Kidney (tissue), 14 donors: ENCODE data around the gene TMEM213. TPM values are rescaled to one million over a fixed set of nuclear protein-coding genes. Genes with fewer than 3 reads are reported as not detected.

Experiments used
- DNase-seq, 5 donors: peaks; one replicate each; pipeline ENCODE4 v3.0.0-alpha.2; 2013 to 2020
- FAIRE-seq: peaks from 2 replicates; lab custom pipeline; 2012; peaks lifted over from hg19 to GRCh38; lab: Jason Lieb, UNC
- H3K27ac ChIP-seq, 2 donors: one replicate each; pipeline ENCODE4 v1.7.0; 2013; ENCODE audit warnings: low read depth in 2 of 2, low read length in 2 of 2, inconsistent platforms in 1 of 2
- H3K27me3 ChIP-seq: one replicate; pipeline ENCODE4 v1.7.1; 2013; ENCODE audit warnings: low read length, inconsistent platforms; ENCODE audit not compliant: control insufficient read depth, insufficient read depth
- H3K36me3 ChIP-seq, 3 donors: one replicate each; pipeline versions ENCODE4 v1.7.0 to v1.7.1; 2013; ENCODE audit warnings: low read length in 3 of 3, control low read depth in 1 of 3, inconsistent platforms in 1 of 3; ENCODE audit not compliant: insufficient read depth in 3 of 3, control insufficient read depth in 2 of 3
- H3K4me1 ChIP-seq, 3 donors: one replicate each; pipeline versions ENCODE4 v1.7.0 to v1.7.1; 2013; ENCODE audit warnings: low read length in 3 of 3, inconsistent platforms in 1 of 3, low read depth in 1 of 3; ENCODE audit not compliant: control insufficient read depth in 2 of 3, insufficient read depth in 2 of 3
- H3K4me3 ChIP-seq, 3 donors: one replicate each; pipeline versions ENCODE4 v1.7.0 to v1.8.1; 2013; ENCODE audit warnings: low read length in 3 of 3, control low read depth in 1 of 3, inconsistent platforms in 1 of 3
- H3K9ac ChIP-seq, 3 donors: one replicate each; pipeline versions ENCODE4 v1.7.0 to v1.7.1; 2013; ENCODE audit warnings: low read length in 3 of 3, control low read depth in 1 of 3, inconsistent platforms in 1 of 3
- H3K9me3 ChIP-seq, 3 donors: one replicate each; pipeline versions ENCODE4 v1.7.0 to v1.7.1; 2013; ENCODE audit warnings: low read length in 3 of 3, control low read depth in 1 of 3, inconsistent platforms in 1 of 3; ENCODE audit not compliant: control insufficient read depth in 2 of 3, insufficient read depth in 1 of 3
- CTCF ChIP-seq: IDR thresholded peaks from 3 replicates; pipeline ENCODE4 v1.5.1; 2012; ENCODE audit warnings: mild to moderate bottlenecking, moderate library complexity, borderline replicate concordance; ENCODE audit not compliant: insufficient read depth; ENCODE audit errors: extremely low read depth
- intact Hi-C: fragments of 100-400 bp; cut with DNase I; formaldehyde crosslinking; loops from one replicate; pipeline ENCODE4 v1.11.1; 2022
- polyA plus RNA-seq: library from polyadenylated mRNA; stranded (reverse); fragments of 350-450 nt; fragmentation: Illumina TruSeq; extraction: RNeasy Lipid Tissue Mini Kit (QIAGEN cat#74804); gene quantifications from one replicate; pipeline ENCODE4 v1.2.3, GENCODE V29; 2014; ENCODE audit warnings: low read depth, low replicate concordance; ENCODE audit not compliant: insufficient read depth
- total RNA-seq: library from RNA; stranded (reverse); fragmentation: NEBNext Ultra II Directional; extraction: Animal tissue kit (Norgen Biotek cat#: 25700); gene quantifications from one replicate; pipeline ENCODE4 v1.2.1, GENCODE V29; 2021
- donor health status: control.
- donor health status: control.
- donor health status: control.
- donor health status: control.
- donor health status: control.
- donor health status: DM: yes; HTN: yes; CAD: no.
- donor health status: Normal renal cell carcinoma (clear cell type).

The TMEM213 gene
- total and polyA plus RNA-seq, 2 donors from 2014 or later = 30.2 to 96.9 TPM

- no peak overlapping the region for H3K9ac ChIP-seq
- H3K27me3 ChIP-seq = no peaks in the 10 kb centered on the region
- peaks cover 0 to 6% (median 2%) of the 10 kb centered on the region in 3 donors for H3K4me1 ChIP-seq
- H3K4me3 ChIP-seq = no peak overlapping the region
- DNase-seq = peak in 1 of 5 donors; percentile 42
- intact Hi-C loops = no loop called here
- H3K27ac ChIP-seq = peak overlapping the region in 1 of 2 donors; percentile 29
- no peak for FAIRE-seq
- TF ChIP-seq CTCF = no peak
- H3K9me3 ChIP-seq = no peaks in the 10 kb centered on the region
- H3K36me3 ChIP-seq = peaks cover 0 to 30% (median 0%) of the 10 kb centered on the region in 3 donors
Observed at GRCh38 chr7:138753150-138753518, 44.7 kb upstream of the TMEM213 start.

- Histone ChIP-seq H3K9ac (no peak overlapping the region), H3K9me3 (no peaks in the 10 kb centered on the region), H3K4me3 (no peak overlapping the region), H3K4me1 (peaks cover 0 to 6% (median 2%) of the 10 kb centered on the region in 3 donors), H3K27ac (no peak overlapping the region), H3K36me3 (peaks cover 0 to 30% (median 0%) of the 10 kb centered on the region in 3 donors), H3K27me3 (no peaks in the 10 kb centered on the region)
- intact Hi-C loops = no loop called here
- peak in 1 of 5 donors; percentile 13 for DNase-seq
- no peak for TF ChIP-seq CTCF
- no peak for FAIRE-seq
Observed at GRCh38 chr7:138753610-138754009, 44.2 kb upstream of the TMEM213 start.

DNA sequence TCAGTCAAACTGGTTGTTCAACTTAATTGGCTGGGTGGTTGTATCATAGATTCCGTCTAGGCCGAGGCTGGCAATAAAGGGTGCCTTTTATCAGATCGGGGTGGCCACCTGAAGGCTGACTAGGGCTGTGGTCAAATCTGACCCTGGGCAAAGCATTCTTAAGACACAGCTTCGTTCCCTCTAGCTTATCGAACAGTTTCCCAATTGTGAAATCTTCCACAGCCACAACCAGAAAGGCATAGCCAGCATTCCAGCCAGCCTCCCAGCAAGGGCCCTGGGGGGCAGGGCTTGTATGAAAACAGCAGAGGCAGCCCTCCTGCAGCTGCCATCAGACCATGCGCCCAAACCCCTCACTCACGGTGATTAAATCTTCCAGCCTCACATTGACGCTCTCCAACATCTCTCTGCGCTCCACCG lies 42.5 kb upstream of the TMEM213 start:
- H3K27me3 ChIP-seq = no peaks in the 10 kb centered on the region
- no peak for TF ChIP-seq CTCF
- H3K9me3 ChIP-seq = no peaks in the 10 kb centered on the region
- H3K36me3 ChIP-seq = peaks cover 0 to 27% (median 3%) of the 10 kb centered on the region in 3 donors
- H3K9ac ChIP-seq = no peak overlapping the region
- intact Hi-C loops = no loop called here
- H3K4me3 ChIP-seq = no peak overlapping the region
- H3K27ac ChIP-seq = no peak overlapping the region
- FAIRE-seq (no peak), DNase-seq (peak in 2 of 5 donors; percentile 20 to 39)
- peaks cover 0 to 6% (median 2%) of the 10 kb centered on the region in 3 donors for H3K4me1 ChIP-seq
